Measurements from ENCODE around the gene TMEM95. TPM values are rescaled to one million over a fixed set of nuclear protein-coding genes. Genes with fewer than 3 reads are reported as not detected.

The TMEM95 gene, protein sequence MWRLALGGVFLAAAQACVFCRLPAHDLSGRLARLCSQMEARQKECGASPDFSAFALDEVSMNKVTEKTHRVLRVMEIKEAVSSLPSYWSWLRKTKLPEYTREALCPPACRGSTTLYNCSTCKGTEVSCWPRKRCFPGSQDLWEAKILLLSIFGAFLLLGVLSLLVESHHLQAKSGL
- not detected in 2 replicates for total RNA-seq (2014; rRNA removed; shearing (Covaris generic); ENCODE audit: low replicate concordance)

DNA sequence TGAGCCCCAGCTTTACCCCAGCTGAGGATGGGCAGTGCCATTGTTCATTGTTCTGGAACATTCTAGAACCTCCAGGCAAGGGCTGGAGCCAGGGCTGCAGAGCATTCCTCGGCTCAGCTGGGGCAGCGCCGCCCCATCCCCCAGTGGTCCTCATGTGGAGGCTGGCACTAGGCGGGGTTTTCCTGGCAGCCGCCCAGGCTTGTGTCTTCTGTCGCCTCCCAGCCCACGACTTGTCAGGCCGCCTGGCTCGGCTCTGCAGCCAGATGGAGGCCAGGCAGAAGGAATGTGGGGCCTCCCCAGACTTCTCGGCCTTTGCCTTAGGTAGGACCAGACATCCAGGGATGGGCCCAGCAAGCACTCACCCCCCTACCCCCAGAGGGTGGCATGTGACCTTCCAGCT is at the start of gene TMEM95:
Gene TMEM95, plus strand, starts transcription at position 104 of the 400 bp plus-strand sequence. Its CDS starts 49 bp downstream, at position 153.
- DNase-seq (ENCODE audit: low read depth), result no peak
- in situ Hi-C loops (cut with HindIII; ENCODE audit: low pct_unique_long_range_greater_than_20kb, low sequenced_read_pairs), result no loop called here

DNA sequence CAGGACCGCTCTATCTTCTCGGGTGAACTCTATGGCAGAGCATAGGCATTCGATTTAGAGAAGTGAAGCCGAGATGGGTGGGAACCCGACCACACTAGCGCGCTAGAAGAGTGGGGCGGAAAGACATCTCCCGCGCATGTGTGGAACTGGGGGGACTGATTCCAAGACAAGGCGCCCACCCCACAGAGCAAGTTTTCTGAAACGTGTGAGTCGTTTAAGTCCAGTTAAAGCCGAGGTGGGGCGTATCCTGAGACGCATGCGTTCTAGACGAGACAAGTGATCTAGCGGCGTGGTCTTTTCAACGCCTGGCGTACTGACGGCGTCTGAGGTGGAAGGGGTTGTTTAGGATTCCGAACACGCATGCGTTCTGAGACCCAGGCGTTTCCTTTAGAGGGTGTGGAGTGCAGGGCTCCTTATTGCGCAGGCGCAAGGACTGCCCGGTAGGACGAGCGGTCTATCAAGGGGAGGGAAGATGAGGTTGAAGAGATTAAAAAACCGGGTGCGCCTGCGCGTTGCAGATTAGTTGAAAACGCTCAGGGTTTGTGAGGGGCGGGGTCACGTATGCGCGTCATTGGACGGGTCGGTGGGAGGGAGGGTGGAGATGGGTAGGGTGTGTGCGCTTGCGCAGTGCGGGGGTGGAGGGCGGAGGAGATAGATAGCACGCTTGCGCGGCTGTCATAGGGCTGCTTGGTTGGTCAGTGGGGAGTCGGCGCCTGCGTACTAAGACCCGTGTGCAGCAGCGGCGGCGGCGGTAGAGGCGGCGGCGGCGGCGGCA is 47.9 kb upstream of the TMEM95 start, which contains the start of gene EIF5A:
Gene EIF5A, plus strand, starts transcription at position 718 of the 775 bp plus-strand sequence. CDS start 2,008 bp downstream, outside the sequence.
- in situ Hi-C loops (cut with HindIII; ENCODE audit: low pct_unique_long_range_greater_than_20kb, low sequenced_read_pairs), result no loop called here
- DNase-seq (ENCODE audit: low read depth), result peak; percentile 99

DNA sequence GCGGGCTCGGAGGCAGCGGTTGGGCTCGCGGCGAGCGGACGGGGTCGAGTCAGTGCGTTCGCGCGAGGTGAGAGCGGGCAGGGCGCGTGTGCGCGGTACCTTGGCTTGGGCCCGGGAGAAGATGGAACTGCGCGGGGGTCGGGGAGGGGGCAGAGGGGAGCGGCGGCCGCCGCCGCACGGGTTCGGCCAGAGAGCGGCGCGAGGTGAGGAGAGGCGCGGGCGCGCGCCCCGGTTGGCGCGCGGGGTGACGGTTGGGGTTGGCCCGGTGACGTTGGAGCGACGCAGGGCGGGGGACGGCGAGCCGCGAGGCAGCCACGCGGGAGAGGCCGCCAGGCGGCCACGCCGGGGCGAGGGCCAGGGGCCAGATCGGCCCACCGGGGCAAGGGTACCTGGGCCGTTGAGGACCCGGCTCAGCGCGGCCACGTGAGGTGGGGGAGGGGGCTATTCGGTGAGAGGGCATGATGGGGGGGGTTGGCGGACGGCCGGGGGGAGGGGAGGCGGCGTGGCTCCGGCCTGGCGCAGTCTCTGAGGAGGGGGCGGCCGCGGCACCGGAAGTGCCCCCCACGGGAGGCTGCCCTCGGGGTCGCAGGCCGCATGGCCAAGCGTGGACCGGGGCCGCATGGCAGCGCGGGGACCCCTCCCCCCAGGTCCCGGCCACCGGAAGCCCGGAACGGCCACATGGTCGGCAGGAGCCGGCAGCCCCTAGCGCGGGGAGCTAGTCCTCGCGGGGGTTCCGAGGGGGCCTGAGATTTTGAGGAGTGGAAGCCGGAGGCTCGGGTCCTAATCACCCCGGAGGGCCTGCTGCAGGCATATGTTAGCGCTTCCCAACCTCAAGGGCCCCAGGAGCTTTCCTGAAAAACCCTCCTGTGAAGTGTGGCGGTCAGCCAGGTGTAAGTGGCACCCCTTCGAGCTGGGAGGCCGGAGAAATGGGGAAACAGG is 47.0 kb upstream of the TMEM95 start:
- in situ Hi-C loops (cut with HindIII; ENCODE audit: low pct_unique_long_range_greater_than_20kb, low sequenced_read_pairs), result no loop called here
- peak; percentile 16 for DNase-seq (ENCODE audit: low read depth)

DNA sequence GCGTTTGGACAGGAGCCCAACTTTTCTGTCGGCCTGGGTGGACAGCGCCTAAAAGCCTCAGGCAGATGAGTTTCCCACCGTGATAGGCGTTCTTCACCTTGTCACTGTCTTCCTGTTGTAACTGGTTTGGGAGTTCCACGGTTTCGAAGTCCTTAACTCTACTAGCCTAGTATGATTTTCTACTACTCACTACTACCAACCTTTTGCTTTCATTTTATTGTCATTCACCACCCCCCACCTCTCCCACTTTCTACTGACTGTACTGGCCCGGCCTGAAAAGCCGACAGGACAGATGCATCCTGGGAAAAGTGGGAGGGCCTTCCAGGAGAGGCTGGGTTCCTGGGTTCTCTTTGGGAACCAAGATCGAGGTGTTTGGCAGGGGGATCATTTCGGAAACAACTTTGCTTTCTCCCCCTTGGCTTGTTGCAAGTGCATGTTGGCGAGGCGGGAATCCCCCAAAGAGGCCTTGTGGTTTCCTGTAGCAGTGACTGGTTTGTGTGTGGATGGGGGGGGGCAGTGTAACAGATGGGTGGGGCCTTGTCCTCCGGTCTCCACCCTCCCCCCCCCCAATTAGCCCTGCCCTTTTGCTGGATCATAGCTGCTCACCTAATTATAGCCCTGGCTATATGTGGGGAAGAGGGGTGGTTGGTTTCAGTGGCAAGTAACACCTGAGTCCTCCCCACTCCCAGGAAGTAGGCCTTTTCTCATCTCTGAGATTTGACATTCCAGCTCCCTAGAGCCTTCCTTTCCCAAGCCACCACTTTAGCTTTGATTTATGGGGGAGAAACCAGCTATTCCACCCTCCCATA is 46.1 kb upstream of the TMEM95 start:
- in situ Hi-C loops (cut with HindIII; ENCODE audit: low pct_unique_long_range_greater_than_20kb, low sequenced_read_pairs), result no loop called here
- peak; percentile 83 for DNase-seq (ENCODE audit: low read depth)

DNA sequence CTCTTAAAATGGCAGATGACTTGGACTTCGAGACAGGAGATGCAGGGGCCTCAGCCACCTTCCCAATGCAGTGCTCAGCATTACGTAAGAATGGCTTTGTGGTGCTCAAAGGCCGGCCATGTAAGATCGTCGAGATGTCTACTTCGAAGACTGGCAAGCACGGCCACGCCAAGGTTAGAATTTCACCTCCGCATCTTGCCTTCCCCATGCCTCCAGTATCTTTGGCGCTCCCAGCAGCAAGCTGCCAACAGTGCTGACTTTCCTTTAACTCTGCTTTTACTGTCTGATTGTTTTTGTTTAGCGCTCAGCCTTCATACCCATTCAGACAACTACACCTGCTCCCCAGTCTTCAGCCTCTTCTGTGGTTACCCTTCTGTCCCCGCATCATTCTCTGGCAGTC is 45.3 kb upstream of the TMEM95 start:
- no peak for DNase-seq (ENCODE audit: low read depth)
- in situ Hi-C loops (cut with HindIII; ENCODE audit: low pct_unique_long_range_greater_than_20kb, low sequenced_read_pairs), result no loop called here

DNA sequence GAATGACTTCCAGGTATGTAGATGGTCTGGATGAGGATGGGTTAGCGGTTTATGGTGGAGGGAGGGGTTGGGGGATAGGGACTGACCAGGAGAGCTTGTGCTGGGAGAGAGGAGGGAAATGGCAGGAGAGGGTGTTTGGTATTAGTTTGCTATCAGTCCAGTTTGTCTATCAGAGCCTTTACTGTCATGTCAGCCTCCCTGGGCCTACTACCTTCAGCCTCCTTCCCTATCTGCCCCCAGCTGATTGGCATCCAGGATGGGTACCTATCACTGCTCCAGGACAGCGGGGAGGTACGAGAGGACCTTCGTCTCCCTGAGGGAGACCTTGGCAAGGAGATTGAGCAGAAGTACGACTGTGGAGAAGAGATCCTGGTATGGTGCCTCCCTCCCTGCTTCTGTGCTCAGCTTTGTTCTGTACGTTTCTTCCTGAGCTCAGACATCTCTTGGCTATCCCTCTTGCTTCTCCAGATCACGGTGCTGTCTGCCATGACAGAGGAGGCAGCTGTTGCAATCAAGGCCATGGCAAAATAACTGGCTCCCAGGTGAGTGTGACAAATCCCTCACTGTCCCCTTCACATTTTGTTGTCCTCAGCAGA is 43.7 kb upstream of the TMEM95 start:
- DNase-seq (ENCODE audit: low read depth), result no peak
- in situ Hi-C loops (cut with HindIII; ENCODE audit: low pct_unique_long_range_greater_than_20kb, low sequenced_read_pairs), result no loop called here

DNA sequence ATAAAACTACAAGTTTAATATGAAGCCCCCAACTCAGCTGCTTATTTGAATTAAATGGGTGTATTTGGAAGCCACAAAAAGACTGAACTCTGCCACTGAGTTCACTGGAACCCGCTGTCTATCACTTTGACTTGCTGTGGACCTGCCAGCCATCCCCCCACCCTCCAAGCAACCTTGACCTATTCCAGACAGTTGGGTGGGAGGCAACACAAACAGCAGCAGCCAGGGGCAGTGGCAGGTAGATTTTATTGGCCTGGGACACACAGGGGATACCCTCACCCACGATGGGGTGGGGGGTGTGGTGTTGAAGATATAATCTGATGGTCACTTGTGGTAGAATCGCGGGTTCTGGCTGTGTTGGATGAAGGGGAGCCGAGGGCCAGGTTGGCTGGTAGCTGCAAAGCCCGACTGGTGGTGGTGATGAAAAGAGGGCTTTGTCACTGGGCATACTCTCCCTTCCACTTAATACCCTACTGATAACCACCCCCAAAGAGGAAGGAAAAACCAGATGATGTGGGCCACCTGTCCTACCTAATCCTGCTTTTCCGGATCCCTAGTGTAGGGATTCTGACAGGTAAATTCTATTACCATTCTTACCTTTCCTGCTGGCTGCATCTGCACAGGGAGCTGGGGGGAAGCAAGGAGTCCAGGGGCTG is 42.4 kb upstream of the TMEM95 start:
- in situ Hi-C loops (cut with HindIII; ENCODE audit: low pct_unique_long_range_greater_than_20kb, low sequenced_read_pairs), result no loop called here

DNA sequence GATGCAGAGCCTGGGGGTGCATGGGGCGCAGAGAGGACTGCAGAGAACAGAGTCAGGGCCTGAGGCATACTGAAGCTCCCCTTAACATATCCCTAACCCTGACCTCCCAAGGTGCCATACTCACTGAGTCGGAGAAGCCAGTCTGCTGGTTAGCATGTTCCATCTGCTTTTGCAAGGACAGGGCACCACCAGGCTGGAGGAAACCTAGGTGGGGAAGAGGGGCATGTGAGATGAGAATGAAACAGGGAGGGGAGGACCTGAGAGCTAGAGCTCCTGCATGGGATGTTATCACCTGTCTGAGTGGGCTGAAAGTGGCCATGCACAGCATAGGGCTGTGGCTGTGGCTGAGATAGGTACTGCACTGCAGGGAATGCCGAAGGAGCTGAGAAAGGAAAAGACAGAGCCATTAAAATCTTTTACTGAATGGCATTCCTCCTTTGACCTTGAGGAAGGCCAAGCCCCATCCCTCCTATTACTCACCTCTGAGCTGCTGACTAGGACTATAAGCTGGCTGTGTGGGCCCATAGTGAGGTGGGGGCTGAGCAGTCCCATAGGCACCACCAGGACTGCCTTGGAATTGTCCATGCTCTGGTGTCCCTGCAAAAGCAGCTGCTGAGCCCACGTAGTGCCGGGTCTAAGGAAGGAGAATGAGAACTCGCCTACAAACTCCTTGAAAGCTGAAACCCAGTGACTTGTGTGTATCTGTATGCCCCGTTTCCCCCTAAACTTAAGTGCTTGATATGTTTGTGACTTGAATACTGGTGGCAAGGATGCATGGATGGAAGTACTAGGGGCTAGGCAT is 41.7 kb upstream of the TMEM95 start:
- DNase-seq (ENCODE audit: low read depth), result no peak
- in situ Hi-C loops (cut with HindIII; ENCODE audit: low pct_unique_long_range_greater_than_20kb, low sequenced_read_pairs), result no loop called here

More for the DNA sequence above, 42.4 kb upstream of the TMEM95 start:
- no peak for DNase-seq (ENCODE audit: low read depth)

DNA sequence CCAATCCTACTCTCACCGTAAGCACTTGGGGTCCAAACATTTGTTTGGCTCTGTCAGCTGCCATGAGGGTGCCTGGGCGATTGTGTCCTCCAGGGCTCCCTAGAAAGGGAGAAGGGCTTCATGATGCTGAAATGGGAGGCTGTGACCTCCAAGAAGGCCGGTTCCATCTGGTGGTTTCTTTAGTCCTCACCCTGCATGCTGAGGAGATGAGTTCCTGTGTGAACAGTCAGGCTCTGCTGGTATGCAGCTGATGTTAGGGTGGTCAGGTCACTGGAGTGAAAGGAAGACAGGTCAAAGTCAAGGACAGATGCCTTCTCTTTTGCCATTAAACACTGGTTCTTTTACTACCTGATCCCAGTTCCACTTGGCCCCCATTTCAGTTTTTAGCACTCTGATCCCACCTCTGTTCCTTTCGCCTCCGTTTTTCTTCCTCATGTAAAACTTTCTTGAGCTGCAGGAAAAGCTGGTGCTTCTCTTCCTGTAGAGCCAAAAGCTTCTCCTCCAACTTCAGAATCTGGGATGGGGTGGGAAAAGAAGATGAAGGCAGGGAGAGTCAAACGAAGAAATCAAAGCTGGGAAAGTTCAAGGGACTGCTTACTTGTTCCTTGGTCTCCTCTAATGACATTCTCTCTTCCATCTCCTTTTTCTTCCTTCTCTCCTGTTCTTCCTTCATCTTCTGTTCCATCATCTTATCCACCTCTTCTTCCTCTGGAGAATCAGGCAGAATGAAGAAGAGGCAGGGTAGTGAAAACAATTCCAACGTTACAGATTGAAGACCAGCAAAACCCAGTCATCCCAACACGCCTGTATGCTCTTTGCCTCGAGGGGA is 40.9 kb upstream of the TMEM95 start:
- in situ Hi-C loops (cut with HindIII; ENCODE audit: low pct_unique_long_range_greater_than_20kb, low sequenced_read_pairs), result no loop called here
- no peak for DNase-seq (ENCODE audit: low read depth)

DNA sequence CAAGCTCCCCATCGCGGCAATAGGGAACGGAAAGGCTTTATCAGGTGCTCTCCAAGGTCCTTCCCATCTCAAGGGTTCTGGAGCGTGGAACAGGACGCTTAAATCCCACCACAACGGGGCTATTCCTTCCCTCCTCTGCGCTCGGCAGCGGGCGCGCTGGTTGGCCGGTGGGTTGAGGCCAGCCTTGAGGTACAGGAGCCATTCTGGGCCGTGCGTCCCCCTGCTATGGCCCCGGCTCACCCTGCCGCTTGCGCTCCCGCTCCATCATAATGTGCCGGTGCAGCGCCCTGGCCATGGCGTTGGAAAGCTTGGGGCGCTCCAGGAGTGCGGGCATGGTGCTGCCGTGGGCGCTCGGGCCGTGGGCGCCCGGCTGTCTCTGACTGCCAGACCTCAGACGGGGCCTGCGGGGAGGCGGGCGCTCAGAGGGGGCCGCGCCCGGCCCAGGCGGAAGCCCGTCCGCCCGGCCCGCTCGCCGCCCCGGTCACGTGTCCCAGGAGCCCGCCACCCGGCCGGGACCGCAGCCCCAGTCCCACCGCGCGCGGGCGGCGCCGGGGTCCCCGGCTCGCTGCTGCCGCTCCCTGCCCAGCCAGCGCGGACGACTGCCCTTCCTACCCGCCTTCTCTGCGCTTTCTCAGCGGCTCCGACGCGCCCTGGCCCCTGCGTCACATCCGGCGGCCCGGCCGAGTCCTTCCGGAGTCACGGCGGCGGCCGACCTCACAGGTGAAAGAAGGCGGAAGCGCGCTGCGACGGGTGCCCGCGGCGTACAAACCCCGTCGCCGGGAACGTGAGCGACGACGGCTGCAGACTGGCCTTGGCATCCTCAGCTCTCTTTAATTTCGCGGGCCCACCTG is 40.0 kb upstream of the TMEM95 start, which contains the start of gene GPS2:
Gene GPS2, minus strand, starts transcription at position 642 of the 851 bp plus-strand sequence. Its CDS starts 308 bp downstream, at position 334.
- peak; percentile 81 for DNase-seq (ENCODE audit: low read depth)
- in situ Hi-C loops (cut with HindIII; ENCODE audit: low pct_unique_long_range_greater_than_20kb, low sequenced_read_pairs), result no loop called here

DNA sequence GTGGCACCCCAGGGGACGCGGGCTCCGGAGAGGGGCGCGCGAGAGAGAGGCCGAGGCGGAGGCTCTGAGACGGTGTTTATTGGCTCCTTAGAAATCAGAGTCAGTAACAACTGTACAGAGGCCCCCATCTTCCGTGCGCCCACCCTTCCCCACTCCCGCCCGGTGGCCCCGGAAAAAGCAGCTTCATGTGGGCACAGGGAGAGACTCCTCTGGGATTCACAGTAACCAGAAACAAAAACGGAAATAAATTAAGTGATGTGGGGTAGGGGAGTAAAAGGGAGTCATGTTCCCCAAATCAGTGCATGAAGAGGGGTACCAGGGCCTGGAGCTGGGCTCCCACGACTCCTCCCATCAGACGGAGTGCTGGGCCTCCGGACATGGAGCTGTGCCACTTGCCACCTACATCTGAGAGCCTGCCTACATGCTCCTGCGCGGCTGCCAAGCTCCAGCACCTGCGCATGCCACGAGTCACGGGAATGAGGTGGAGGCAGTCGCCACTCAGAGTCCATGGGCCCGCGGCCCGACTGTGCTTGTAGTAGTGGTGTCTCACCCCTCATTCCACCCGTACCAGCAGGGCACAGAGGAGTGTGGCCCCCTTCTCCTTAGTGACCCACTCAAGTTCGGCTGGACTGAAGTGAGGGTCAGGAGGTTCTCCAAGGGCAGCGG is 39.3 kb upstream of the TMEM95 start:
- no peak for DNase-seq (ENCODE audit: low read depth)
- in situ Hi-C loops (cut with HindIII; ENCODE audit: low pct_unique_long_range_greater_than_20kb, low sequenced_read_pairs), result no loop called here

DNA sequence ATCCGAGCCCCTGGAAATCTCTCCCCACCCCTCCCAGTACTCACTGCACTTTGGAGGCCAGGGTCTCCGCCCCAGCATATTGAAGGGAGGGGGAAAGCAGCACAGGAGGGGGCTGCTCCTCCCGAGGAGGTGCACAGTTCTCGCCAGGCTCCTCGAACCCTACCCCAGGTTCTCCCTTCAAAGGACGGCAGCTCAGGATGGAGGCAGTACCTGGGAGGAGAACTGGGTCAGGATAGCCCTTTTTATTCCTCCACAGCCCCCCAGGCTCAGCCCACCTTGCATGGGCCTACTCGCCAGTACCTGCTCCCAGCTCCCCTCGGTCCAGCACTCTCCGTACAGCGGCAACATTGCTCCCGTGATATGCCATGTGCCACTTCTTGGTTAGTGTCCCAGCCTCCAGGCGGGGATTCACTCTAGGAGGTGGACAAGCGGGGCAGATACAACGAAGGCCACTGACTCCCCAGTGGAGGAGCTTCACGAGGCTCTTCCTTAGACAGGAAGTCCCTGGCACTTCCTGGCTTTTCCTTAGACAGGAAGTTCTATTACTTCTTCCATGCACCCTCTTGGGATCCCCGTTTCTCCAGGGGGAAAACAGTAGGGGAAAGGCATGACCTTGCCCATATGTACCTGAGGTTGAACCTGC is 37.7 kb upstream of the TMEM95 start:
- no peak for DNase-seq (ENCODE audit: low read depth)
- in situ Hi-C loops (cut with HindIII; ENCODE audit: low pct_unique_long_range_greater_than_20kb, low sequenced_read_pairs), result no loop called here

DNA sequence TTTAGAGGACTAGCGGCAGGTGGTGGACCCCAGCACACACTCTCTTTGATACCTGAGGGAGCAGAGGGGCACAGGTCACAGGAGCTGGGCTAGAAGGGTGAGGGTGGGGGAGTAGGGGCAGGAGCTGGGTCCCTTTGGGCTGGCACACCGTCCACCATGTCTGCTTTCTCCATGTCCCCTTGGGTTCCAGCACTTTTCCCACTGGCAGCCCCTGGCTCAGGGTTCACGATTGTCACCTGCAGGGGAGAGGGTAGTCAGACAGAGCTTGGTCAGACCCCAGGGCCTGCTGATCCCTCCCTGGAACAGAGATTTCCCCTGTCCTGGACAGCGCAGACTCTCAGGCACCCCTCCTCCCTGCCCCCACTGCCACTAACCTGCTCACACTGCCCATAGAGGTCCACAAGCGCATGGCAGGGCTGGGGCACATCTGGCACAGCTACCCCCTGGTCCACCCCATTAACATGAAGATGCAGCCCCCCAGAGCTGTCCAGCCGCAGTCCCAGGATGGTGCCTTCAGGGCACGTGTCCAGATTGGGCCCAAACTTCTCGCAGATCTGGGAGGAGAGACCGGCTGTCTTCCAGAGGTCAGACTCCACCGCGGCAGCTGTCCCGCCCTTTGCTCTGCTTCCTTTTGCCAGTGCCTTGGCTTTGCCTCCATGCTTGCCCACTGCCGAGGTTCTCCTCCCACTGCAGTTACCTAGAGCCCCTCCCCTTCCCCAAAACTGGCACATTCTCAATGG is 36.7 kb upstream of the TMEM95 start:
- in situ Hi-C loops (cut with HindIII; ENCODE audit: low pct_unique_long_range_greater_than_20kb, low sequenced_read_pairs), result no loop called here
- no peak for DNase-seq (ENCODE audit: low read depth)
